GM10266 (cell line): Measurements from ENCODE around the gene RFNG.

ENCODE experiments used
- DNase-seq: peaks from one replicate; pipeline ENCODE4 v3.0.0; 2012; ENCODE audit errors: extremely low spot score
- CTCF ChIP-seq: IDR thresholded peaks from 2 replicates; pipeline ENCODE4 v1.5.1; 2012; ENCODE audit warnings: mild to moderate bottlenecking, low read depth; ENCODE audit not compliant: control insufficient read depth, insufficient read depth; ENCODE audit errors: missing control alignments

Gene RFNG

GRCh38 chr17:82010575-82011525, 40.8 kb downstream of the RFNG start:
- DNase-seq, result no peak
- no peak for TF ChIP-seq CTCF

GRCh38 chr17:82009413-82009812, 42.2 kb downstream of the RFNG start:
- no peak for TF ChIP-seq CTCF
- DNase-seq, result no peak

GRCh38 chr17:82008941-82009405, 42.6 kb downstream of the RFNG start:
- DNase-seq, result no peak
- no peak for TF ChIP-seq CTCF

GRCh38 chr17:82008258-82008940, 43.2 kb downstream of the RFNG start:
- no peak for TF ChIP-seq CTCF
- no peak for DNase-seq

GRCh38 chr17:82007495-82008257, 43.9 kb downstream of the RFNG start:
- DNase-seq, result no peak
- no peak for TF ChIP-seq CTCF

GRCh38 chr17:82007228-82007494, 44.5 kb downstream of the RFNG start:
- DNase-seq, result no peak
- TF ChIP-seq CTCF, result no peak
